Upper lobe of left lung (tissue), 6 donors: Measurements from ENCODE around the gene LACC1. TPM values are rescaled to one million over a fixed set of nuclear protein-coding genes. Genes with fewer than 3 reads are reported as not detected.

Experiments
- ATAC-seq, 2 donors: fragments of 200-7000 bp; cut with Tn5 transposase; one replicate each; pipeline ENCODE4 v1.9.1; 2022; ENCODE audit warnings: mild to moderate bottlenecking in 2 of 2, moderate library complexity in 2 of 2; ENCODE audit not compliant: low FRiP score in 2 of 2
- DNase-seq, 2 donors: peaks; one replicate each; pipeline ENCODE4 v3.0.0-alpha.2; 2019 to 2020
- H3K27ac ChIP-seq, 4 donors: fragments of 200-600 bp; sonication (generic); one replicate each; pipeline ENCODE4 v1.5.1; 2016 to 2019
- H3K27me3 ChIP-seq, 4 donors: fragments of 200-600 bp; sonication (generic); one replicate each; pipeline ENCODE4 v1.5.1; 2017 to 2019
- H3K36me3 ChIP-seq, 4 donors: fragments of 200-600 bp; sonication (generic); one replicate each; pipeline ENCODE4 v1.5.1; 2016 to 2019
- H3K4me1 ChIP-seq, 4 donors: fragments of 200-600 bp; sonication (generic); one replicate each; pipeline ENCODE4 v1.5.1; 2018 to 2019
- H3K4me3 ChIP-seq, 4 donors: fragments of 200-600 bp; sonication (generic); one replicate each; pipeline ENCODE4 v1.5.1; 2017 to 2019; ENCODE audit warnings: mild to moderate bottlenecking in 2 of 4, moderate library complexity in 1 of 4
- H3K9me3 ChIP-seq, 4 donors: fragments of 200-600 bp; sonication (generic); one replicate each; pipeline ENCODE4 v1.5.1; 2018 to 2019
- CTCF ChIP-seq, 6 experiments: fragments of 450-650 bp in 4 of 6; fragments of 200-600 bp in 2 of 6; sonication (generic) in 2 of 6; IDR thresholded peaks; one replicate each; pipeline ENCODE4 v1.5.1; 2016 to 2019; ENCODE audit warnings: antibody characterized with exemption in 6 of 6
- EP300 ChIP-seq, 4 donors: sonication (generic); formaldehyde crosslinking; IDR thresholded peaks; one replicate each; pipeline ENCODE4 v1.5.1; 2017; ENCODE audit warnings: antibody characterized with exemption in 4 of 4, control low read depth in 2 of 4
- POLR2A ChIP-seq, 4 donors: fragments of 450-650 bp; IDR thresholded peaks; one replicate each; pipeline ENCODE4 v1.5.1; 2016 to 2017; ENCODE audit warnings: antibody characterized with exemption in 4 of 4, mild to moderate bottlenecking in 2 of 4
- POLR2AphosphoS5 ChIP-seq, 2 donors: sonication (generic); formaldehyde crosslinking; IDR thresholded peaks; one replicate each; pipeline ENCODE4 v1.5.1; 2017; ENCODE audit warnings: antibody characterized with exemption in 2 of 2
- WGBS, 2 donors: methylation state at CpG; one replicate each; pipeline ENCODE4 v1.1.5; 2017 to 2018; 5-methylcytosine and 5-hydroxymethylcytosine counted together
- total RNA-seq, 6 donors: library from RNA; depleted of rRNA in 4 of 6; stranded (reverse); fragments of >200 nt in 4 of 6; gene quantifications; one replicate each; pipeline versions ENCODE4 v1.1.0 to v1.2.1, GENCODE V29; 2016 to 2021
- donor health status: DM: no; HTN: no; CAD: no; lungs with moderate emphysema.
- donor health status: DM: no; HTN: yes; CAD: no; lungs with severe emphysema.

The LACC1 gene
- total RNA-seq, 6 donors from 2014 or later, result 1.6 to 18.9 (median 13.8) TPM

- TF ChIP-seq POLR2A (IDR thresholded peaks at IDR 0.05) (no peak), POLR2AphosphoS5 (IDR thresholded peaks at IDR 0.05) (no peak), EP300 (IDR thresholded peaks at IDR 0.05) (no peak), CTCF (IDR thresholded peaks at IDR 0.05) (no peak)
- 92 to 95% methylated on average over 1 of the region's 1 CpG for WGBS, 2 donors
- Histone ChIP-seq H3K4me3 (no peak overlapping the region), H3K36me3 (no peaks in the 10 kb centered on the region), H3K4me1 (peaks cover 0 to 5% (median 2%) of the 10 kb centered on the region in 4 donors), H3K27me3 (no peaks in the 10 kb centered on the region), H3K9me3 (no peaks in the 10 kb centered on the region), H3K27ac (no peak overlapping the region)
- ATAC-seq (no peak), DNase-seq (no peak)
These were observed 58.7 kb downstream of the LACC1 start for GRCh38 chr13:43938449-43938848.

GRCh38 chr13:43939086-43939485 lies 59.4 kb downstream of the LACC1 start:
- no peak overlapping the region for H3K27ac ChIP-seq
- H3K4me3 ChIP-seq, result no peak overlapping the region
- no peaks in the 10 kb centered on the region for H3K36me3 ChIP-seq
- no peaks in the 10 kb centered on the region for H3K27me3 ChIP-seq
- peaks cover 0 to 5% (median 2%) of the 10 kb centered on the region in 4 donors for H3K4me1 ChIP-seq
- 88 to 100% methylated on average over 1 of the region's 1 CpG for WGBS, 2 donors
- TF ChIP-seq EP300 (IDR thresholded peaks at IDR 0.05) (no peak), POLR2AphosphoS5 (IDR thresholded peaks at IDR 0.05) (no peak), CTCF (IDR thresholded peaks at IDR 0.05) (no peak), POLR2A (IDR thresholded peaks at IDR 0.05) (no peak)
- no peaks in the 10 kb centered on the region for H3K9me3 ChIP-seq
- DNase-seq (no peak), ATAC-seq (no peak)

- DNase-seq, result no peak
- whole genome bisulfite sequencing, 2 donors, result 89 to 90% methylated on average over 1 of the region's 1 CpG
- no peak for ATAC-seq
- no peaks in the 10 kb centered on the region for H3K36me3 ChIP-seq
- H3K4me3 ChIP-seq, result no peak overlapping the region
- TF ChIP-seq POLR2A (IDR thresholded peaks at IDR 0.05), result no peak
- TF ChIP-seq EP300 (IDR thresholded peaks at IDR 0.05), result no peak
- no peak for TF ChIP-seq POLR2AphosphoS5 (IDR thresholded peaks at IDR 0.05)
- TF ChIP-seq CTCF (IDR thresholded peaks at IDR 0.05), result no peak
- H3K27ac ChIP-seq, result no peak overlapping the region
- no peaks in the 10 kb centered on the region for H3K27me3 ChIP-seq
- no peaks in the 10 kb centered on the region for H3K9me3 ChIP-seq
- peaks cover 0 to 4% (median 0%) of the 10 kb centered on the region in 4 donors for H3K4me1 ChIP-seq
These were observed 62.6 kb downstream of the LACC1 start for GRCh38 chr13:43942286-43942685.

Other genes with a start within 250 kb of the LACC1 start
- 1 to 10 TPM in 1 of 6 donors, under 1 TPM in 3, not detected in 2; 0.20 to 1.0 (median 0.46) TPM for gene ENOX1, start 92.9 kb upstream of the LACC1 start, total RNA-seq
- gene CCDC122, start 164 bp upstream of the LACC1 start, total RNA-seq, result 10 to 100 TPM in 1 of 6 donors, 1 to 10 TPM in 5; 3.5 to 52.4 (median 4.4) TPM